HCT116 (cell line): ENCODE results near the gene NPFF. TPM values are rescaled to one million over a fixed set of nuclear protein-coding genes. Genes with fewer than 3 reads are reported as not detected.

Experiments
- ATAC-seq: fragments of 200-7000 bp; cut with Tn5 transposase; 2 replicates; pipeline ENCODE4 v1.9.1; 2020; ENCODE audit warnings: mild to moderate bottlenecking, moderate library complexity
- BruUV-seq: library from RNA; stranded (reverse); fragments of 400-500 nt; replicated peaks from 2 replicates; lab custom pipeline; 2021; lab: Mats Ljungman, UMichigan
- CTCF ChIA-PET: fragments of 300-600 bp; sonication (Branson Sonifier 250); formaldehyde crosslinking; loops from one replicate; lab custom pipeline; 2021; ENCODE audit warnings: antibody characterized with exemption; lab: Charles Lee
- POLR2A ChIA-PET: fragments of 300-600, 350-600 bp; sonication (Branson Sonifier 250); formaldehyde crosslinking; loops from one replicate; lab custom pipeline; 2021; ENCODE audit warnings: antibody characterized with exemption; lab: Charles Lee
- RAD21 ChIA-PET, 2 experiments: fragments of 300-600 bp; sonication (Branson Sonifier 250); formaldehyde crosslinking; loops; one replicate each; lab custom pipeline; 2023; ENCODE audit warnings: low total read pairs in 2 of 2; ENCODE audit not compliant: uncharacterized antibody in 2 of 2, unreplicated experiment in 2 of 2, low non-redundant PET in 1 of 2; lab: Charles Lee
- DNase-seq: peaks from one replicate; pipeline ENCODE4 v3.0.0-alpha.2; 2010; ENCODE audit warnings: low read depth, low spot score
- H2AFZ ChIP-seq: fragments of 200-600 bp; shearing (Covaris generic), sonication (generic); 2 replicates; pipeline ENCODE4 v1.6.1; 2017; ENCODE audit warnings: low read depth, mixed run types, mixed read lengths, antibody characterized with exemption, low read length; ENCODE audit not compliant: poor library complexity, severe bottlenecking
- H3K27ac ChIP-seq: 2 replicates; pipeline ENCODE4 v1.5.1; 2012; ENCODE audit warnings: low read depth, low read length
- H3K27me3 ChIP-seq: fragments of 200-600 bp; sonication (generic); 2 replicates; pipeline ENCODE4 v1.6.1; 2016; ENCODE audit warnings: mixed run types, low read length, mixed read lengths; ENCODE audit not compliant: insufficient read depth
- H3K36me3 ChIP-seq, 2 experiments: fragments of 200-500 bp in 1 of 2; fragments of 200-600 bp in 1 of 2; sonication (Bioruptor generic) in 1 of 2; sonication (generic) in 1 of 2; 2 replicates each; pipeline versions ENCODE4 v1.5.1 to v1.6.1; 2014 to 2016; ENCODE audit warnings: low read length in 2 of 2, inconsistent platforms in 1 of 2, mixed read lengths in 1 of 2, mixed run types in 1 of 2; ENCODE audit not compliant: insufficient read depth in 2 of 2, control insufficient read depth in 1 of 2
- H3K4me1 ChIP-seq, 2 experiments: fragments of 200-600 bp in 1 of 2; sonication (generic) in 1 of 2; 2 replicates each; pipeline versions ENCODE4 v1.5.1 to v1.6.1; 2012 to 2017; ENCODE audit warnings: low read length in 2 of 2, inconsistent platforms in 1 of 2, mild to moderate bottlenecking in 1 of 2, mixed read lengths in 1 of 2, mixed run types in 1 of 2, moderate library complexity in 1 of 2; ENCODE audit not compliant: insufficient read depth in 2 of 2, control insufficient read depth in 1 of 2
- H3K4me2 ChIP-seq: fragments of 200-600 bp; sonication (generic); 2 replicates; pipeline ENCODE4 v1.6.1; 2017; ENCODE audit warnings: mixed run types, low read length, mixed read lengths
- H3K4me3 ChIP-seq, 2 experiments: fragments of 200-600 bp in 1 of 2; sonication (generic) in 1 of 2; replicated peaks in 1 of 2; 2 replicates each; pipeline ENCODE4 v1.5.1; 2011 to 2016; ENCODE audit warnings: low read length in 2 of 2, control low read depth in 1 of 2, low read depth in 1 of 2, mild to moderate bottlenecking in 1 of 2, mixed read lengths in 1 of 2, mixed run types in 1 of 2
- H3K79me2 ChIP-seq: fragments of 200-600 bp; sonication (generic); 2 replicates; pipeline ENCODE4 v1.6.1; 2017; ENCODE audit warnings: mild to moderate bottlenecking, mixed run types, low read length, moderate library complexity, mixed read lengths; ENCODE audit not compliant: insufficient read depth
- H3K9ac ChIP-seq: fragments of 200-600 bp; sonication (generic); 2 replicates; pipeline ENCODE4 v1.6.1; 2016; ENCODE audit warnings: low read length, mixed read lengths
- H3K9me2 ChIP-seq: fragments of 200-600 bp; sonication (generic), shearing (Covaris generic); 2 replicates; pipeline ENCODE4 v1.6.1; 2017; ENCODE audit warnings: mixed run types, mild to moderate bottlenecking, moderate library complexity; ENCODE audit not compliant: insufficient read depth
- H3K9me3 ChIP-seq, 2 experiments: fragments of 200-500 bp in 1 of 2; fragments of 200-600 bp in 1 of 2; sonication (Bioruptor generic) in 1 of 2; sonication (generic) in 1 of 2; 2 replicates each; pipeline ENCODE4 v1.6.1; 2014 to 2017; ENCODE audit warnings: low read length in 2 of 2, mixed read lengths in 2 of 2, inconsistent platforms in 1 of 2, low read depth in 1 of 2, mild to moderate bottlenecking in 1 of 2, mixed run types in 1 of 2, moderate library complexity in 1 of 2; ENCODE audit not compliant: control insufficient read depth in 1 of 2, insufficient read depth in 1 of 2
- H4K20me1 ChIP-seq: fragments of 200-600 bp; sonication (generic), shearing (Covaris generic); 2 replicates; pipeline ENCODE4 v1.6.1; 2017; ENCODE audit warnings: mixed run types, mild to moderate bottlenecking, moderate library complexity; ENCODE audit not compliant: insufficient read depth
- CBX3 ChIP-seq: IDR thresholded peaks from 2 replicates; pipeline ENCODE4 v1.6.1; 2012; ENCODE audit warnings: low read depth
- CEBPB ChIP-seq: IDR thresholded peaks from 2 replicates; pipeline ENCODE4 v1.6.1; 2012; ENCODE audit warnings: low read depth
- CTCF ChIP-seq, 3 experiments: fragments of 200-600 bp in 1 of 3; sonication (generic) in 1 of 3; IDR thresholded peaks in 2 of 3; conservative IDR thresholded peaks in 1 of 3; 2 replicates each; pipeline ENCODE4 v1.5.1; 2012 to 2017; ENCODE audit warnings: low read depth in 2 of 3, low read length in 2 of 3, antibody characterized with exemption in 1 of 3, borderline replicate concordance in 1 of 3, control low read depth in 1 of 3, mild to moderate bottlenecking in 1 of 3, mixed read lengths in 1 of 3, mixed run types in 1 of 3, moderate library complexity in 1 of 3; ENCODE audit not compliant: insufficient read depth in 1 of 3
- EGR1 ChIP-seq: IDR thresholded peaks from 2 replicates; pipeline ENCODE4 v1.6.1; 2012; ENCODE audit warnings: low read depth
- ELF1 ChIP-seq: IDR thresholded peaks from 2 replicates; pipeline ENCODE4 v1.6.1; 2012; ENCODE audit warnings: low read depth, borderline replicate concordance
- EZH2phosphoT487 ChIP-seq: fragments of 200-600 bp; IDR thresholded peaks from 2 replicates; pipeline ENCODE4 v1.6.1; 2018; ENCODE audit warnings: antibody characterized with exemption, borderline replicate concordance
- FOSL1 ChIP-seq: IDR thresholded peaks from 2 replicates; pipeline ENCODE4 v1.6.1; 2012; ENCODE audit warnings: low read depth
- JUND ChIP-seq: IDR thresholded peaks from 2 replicates; pipeline ENCODE4 v1.6.1; 2012
- MAX ChIP-seq: IDR thresholded peaks from 2 replicates; pipeline ENCODE4 v1.6.1; 2012
- POLR2A ChIP-seq: IDR thresholded peaks from 2 replicates; pipeline ENCODE4 v1.7.0; 2011; ENCODE audit warnings: borderline replicate concordance; ENCODE audit not compliant: insufficient read depth, insufficient read length; ENCODE audit errors: extremely low read depth
- POLR2AphosphoS5 ChIP-seq: IDR thresholded peaks from 2 replicates; pipeline ENCODE4 v1.6.1; 2011; ENCODE audit warnings: mild to moderate bottlenecking, low read depth, low read length, moderate library complexity
- RAD21 ChIP-seq: IDR thresholded peaks from 2 replicates; pipeline ENCODE4 v1.6.1; 2012; ENCODE audit warnings: low read depth, mild to moderate bottlenecking
- SIN3A ChIP-seq: IDR thresholded peaks from 2 replicates; pipeline ENCODE4 v1.6.1; 2012; ENCODE audit warnings: low read depth
- SP1 ChIP-seq: IDR thresholded peaks from 2 replicates; pipeline ENCODE4 v1.6.1; 2012; ENCODE audit warnings: low read depth
- SRF ChIP-seq: IDR thresholded peaks from 2 replicates; pipeline ENCODE4 v1.6.1; 2012; ENCODE audit warnings: low read depth
- TCF7L2 ChIP-seq: IDR thresholded peaks from 2 replicates; pipeline ENCODE4 v1.7.0; 2011; ENCODE audit warnings: borderline replicate concordance, inconsistent platforms; ENCODE audit not compliant: insufficient read depth, insufficient read length; ENCODE audit errors: extremely low read depth
- ZBTB33 ChIP-seq: IDR thresholded peaks from 2 replicates; pipeline ENCODE4 v1.6.1; 2011; ENCODE audit warnings: mild to moderate bottlenecking, low read length, moderate library complexity; ENCODE audit not compliant: insufficient replicate concordance; ENCODE audit errors: extremely low read depth
- ZFX ChIP-seq: fragments of 450-650 bp; IDR thresholded peaks from 2 replicates; pipeline ENCODE4 v1.6.1; 2017
- intact Hi-C: fragments of 100-400 bp; cut with micrococcal nuclease; formaldehyde crosslinking; loops from 2 replicates; pipeline ENCODE4 v1.10.0; 2022
- total RNA-seq: library from RNA; stranded (reverse); gene quantifications from one replicate; pipeline ENCODE4 v1.2.1, GENCODE V29; 2021; ENCODE audit not compliant: unreplicated experiment

The NPFF gene
- total RNA-seq, 1 experiment from 2014 or later: not detected

- Histone ChIP-seq H3K4me1 (no peaks in the 10 kb centered on the region), H3K9ac (no peak overlapping the region), H3K79me2 (peaks cover 100% of the 10 kb centered on the region), H2AFZ (no peak overlapping the region), H3K4me3 (no peak overlapping the region), H3K27me3 (no peaks in the 10 kb centered on the region), H3K9me2 (no peaks in the 10 kb centered on the region), H3K36me3 (peaks cover 92 to 93% of the 10 kb centered on the region in 2 experiments), H3K27ac (no peak overlapping the region), H3K9me3 (no peaks in the 10 kb centered on the region), H4K20me1 (peaks cover 62% of the 10 kb centered on the region; the same call in 1 of the 2 replicates), H3K4me2 (no peak overlapping the region)
- TF ChIP-seq POLR2AphosphoS5: no peak; the same call in 1 of the 2 replicates
- TF ChIP-seq ELF1: no peak
- no peak for TF ChIP-seq CTCF (IDR thresholded peaks at IDR 0.05 in 2 of 3, conservative IDR thresholded peaks at IDR 0.05 in 1 of 3; ENCODE audit: borderline replicate concordance in 1 of 3, insufficient read depth in 1 of 3, low read depth in 2 of 3, low read length in 2 of 3)
- no peak for TF ChIP-seq POLR2A
- no peak for TF ChIP-seq EZH2phosphoT487
- no peak for TF ChIP-seq JUND
- no peak for TF ChIP-seq EGR1
- TF ChIP-seq ZFX: no peak
- TF ChIP-seq SP1: no peak
- TF ChIP-seq CEBPB: no peak
- no peak for TF ChIP-seq RAD21
- TF ChIP-seq FOSL1: no peak
- TF ChIP-seq SRF: no peak
- no peak for TF ChIP-seq ZBTB33
- TF ChIP-seq TCF7L2: no peak
- TF ChIP-seq CBX3: no peak
- no peak for TF ChIP-seq MAX
- no peak for TF ChIP-seq SIN3A
- ChIA-PET POLR2A (no interaction called here), RAD21 (no interaction called here), CTCF (no interaction called here)
- DNase-seq (no peak), ATAC-seq (no peak)
- intact Hi-C loops: no loop called here
- BruUV-seq: no TSS peak
These were observed 46.2 kb downstream of the NPFF start for GRCh38 chr12:53461059-53461458.
